ENCODE results near the gene MTCL1. TPM values are rescaled to one million over a fixed set of nuclear protein-coding genes. Genes with fewer than 3 reads are reported as not detected.

Gene MTCL1
- total and polyA plus RNA-seq, 2 of the 8 experiments (the other 6 are each of a cell fraction or from before 2014, with no cell fraction given), result 16.6 to 60.8 TPM

DNA sequence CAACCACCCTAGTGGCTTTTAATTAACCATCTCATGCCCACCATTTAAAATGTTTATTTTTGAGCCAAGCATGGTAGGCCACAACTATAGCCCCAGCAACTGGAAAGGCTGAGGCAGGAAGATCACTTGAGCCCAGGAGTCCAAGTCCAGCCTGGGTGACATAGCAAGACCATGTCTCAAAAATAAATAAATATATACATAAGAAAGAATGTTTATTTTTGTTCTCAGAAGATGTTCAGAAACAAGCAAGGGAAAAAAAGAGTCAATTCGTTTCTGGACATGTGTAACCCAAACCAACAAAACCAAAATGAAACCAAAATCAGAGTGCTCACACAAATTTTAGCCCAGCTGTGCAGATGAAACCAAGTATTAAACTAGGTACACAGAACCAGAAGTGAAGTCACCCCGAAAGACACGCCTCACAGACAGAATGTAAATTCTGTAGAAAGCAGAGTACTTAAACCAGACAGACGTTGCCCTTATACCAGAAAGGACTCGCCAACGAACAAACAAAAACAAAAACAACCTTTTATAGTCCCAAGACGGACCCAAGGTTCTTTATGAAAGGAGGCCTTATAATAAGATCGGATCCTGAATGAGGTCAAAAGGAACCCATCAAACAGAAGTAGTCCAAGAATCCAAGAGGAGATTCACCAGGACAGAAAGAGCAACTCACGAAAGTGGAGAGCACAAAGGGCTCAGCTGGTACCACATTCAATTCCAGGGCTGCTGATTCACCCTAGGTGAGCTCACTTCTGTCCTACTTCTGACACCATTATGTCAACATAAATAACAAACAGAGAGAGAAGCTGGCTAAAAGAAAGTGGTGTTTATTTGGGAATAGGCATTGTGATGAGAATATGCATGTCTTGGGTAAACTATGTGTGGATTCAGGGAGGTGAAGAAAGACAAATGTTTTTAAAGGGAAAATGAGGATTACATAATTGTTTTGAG is 31.8 kb upstream of the MTCL1 start:
- Histone ChIP-seq H4K91ac (replicated peaks; ENCODE audit: insufficient read length, low read length) (no peak overlapping the region), H3K14ac (ENCODE audit: insufficient read length) (no peak overlapping the region), H3K79me1 (ENCODE audit: low read depth, low read length) (no peaks in the 10 kb centered on the region), H3K4ac (replicated peaks; ENCODE audit: insufficient read length, low read depth, low read length) (no peak overlapping the region), H4K5ac (ENCODE audit: insufficient read length, low read depth, low read length) (no peak overlapping the region), H3K4me2 (ENCODE audit: insufficient read depth in 1 of 2, low read depth in 2 of 2, low read length in 2 of 2) (no peak overlapping the region), H4K8ac (ENCODE audit: extremely low read depth, insufficient read depth, low read length) (no peak overlapping the region), H3K9ac (replicated peaks in 1 of 4; ENCODE audit: extremely low read depth in 1 of 4, low read depth in 3 of 4, low read length in 3 of 4) (no peak overlapping the region), H2AK5ac (ENCODE audit: low read depth, low read length) (no peak overlapping the region), H3K27me3 (replicated peaks in 1 of 4; ENCODE audit: control insufficient read depth in 3 of 4, extremely low read depth in 1 of 4, insufficient read depth in 3 of 4, low read length in 3 of 4) (no peaks in the 10 kb centered on the region), H2AFZ (ENCODE audit: low read length) (no peak overlapping the region), H3K9me3 (ENCODE audit: insufficient read depth in 2 of 2, low read depth in 1 of 2, low read length in 1 of 2) (no peaks in the 10 kb centered on the region), H2BK20ac (ENCODE audit: low read length) (peak overlapping the region; percentile 83; the same call in 1 of the 2 replicates), H2BK15ac (ENCODE audit: low read length) (no peak overlapping the region), H3K4me1 (replicated peaks in 1 of 4; ENCODE audit: control insufficient read depth in 3 of 4, insufficient read depth in 4 of 4, low read length in 3 of 4) (no peaks in the 10 kb centered on the region; a peak in 1 of 7 replicates), H3K4me3 (ENCODE audit: extremely low read depth in 1 of 4, insufficient read depth in 2 of 4, low read depth in 3 of 4, low read length in 4 of 4) (no peak overlapping the region), H2BK120ac (replicated peaks; ENCODE audit: low read depth, low read length) (no peak overlapping the region), H4K20me1 (replicated peaks in 1 of 2; ENCODE audit: control insufficient read depth in 1 of 2, insufficient read depth in 2 of 2, low read length in 2 of 2) (no peaks in the 10 kb centered on the region), H3K56ac (replicated peaks; ENCODE audit: insufficient read length, low read depth, low read length) (no peak overlapping the region), H3K23ac (ENCODE audit: insufficient read length) (no peak overlapping the region), H3K36me3 (ENCODE audit: control insufficient read depth in 2 of 4, insufficient read depth in 4 of 4, low read length in 3 of 4) (no peaks in the 10 kb centered on the region), H3K18ac (ENCODE audit: extremely low read depth, low read length) (no peak overlapping the region; the same call in 1 of the 2 replicates), H3K27ac (ENCODE audit: low read depth, low read length) (no peak overlapping the region), H3K23me2 (ENCODE audit: low read depth, low read length) (no peaks in the 10 kb centered on the region), H2BK5ac (ENCODE audit: low read depth, low read length) (no peak overlapping the region), H3K79me2 (ENCODE audit: control insufficient read depth in 1 of 2, insufficient read depth in 2 of 2, low read length in 2 of 2) (no peaks in the 10 kb centered on the region), H2BK12ac (ENCODE audit: low read depth, low read length) (no peak overlapping the region)
- 89% methylated on average over 9 of the region's 9 CpGs; no CpG with 5 or more reads in 1 of the 2 experiments for WGBS, 2 experiments (ENCODE audit: extremely low coverage in 1 of 2, insufficient coverage in 1 of 2, insufficient read length in 1 of 2, insufficient replicate concordance in 2 of 2, low coverage in 1 of 2, low lambda C conversion rate in 2 of 2, missing lambda C conversion rate in 1 of 2)
- no peak for DNase-seq (ENCODE audit: low read depth in 1 of 2, low spot score in 2 of 2)
- ChIA-PET CTCF (ENCODE audit: partially characterized antibody) (interaction anchor here (1.2 to 1.9 kb wide), 2 partner anchors 14 to 18 kb away, joined by 3 to 4 read pairs; no protein-coding TSS in a partner anchor), POLR2A (ENCODE audit: partially characterized antibody) (no interaction called here)
- no peak for FAIRE-seq
- TF ChIP-seq CHD1 (IDR thresholded peaks at IDR 0.05; ENCODE audit: low read depth, low read length) (no peak), JUN (IDR thresholded peaks at IDR 0.05; ENCODE audit: low read depth, low read length) (no peak), KDM5A (IDR thresholded peaks at IDR 0.05; ENCODE audit: low read length) (no peak), RNF2 (IDR thresholded peaks at IDR 0.05; ENCODE audit: borderline replicate concordance, low read depth, low read length, missing control alignments, poor library complexity, severe bottlenecking) (no peak), ATF2 (IDR thresholded peaks at IDR 0.05; ENCODE audit: low read length) (no peak), NRF1 (IDR thresholded peaks at IDR 0.05; ENCODE audit: low read depth, low read length) (no peak), EZH2 (IDR thresholded peaks at IDR 0.05; ENCODE audit: low read depth, low read length, severe bottlenecking) (no peak), SP2 (IDR thresholded peaks at IDR 0.05; ENCODE audit: low read length) (no peak), TEAD4 (IDR thresholded peaks at IDR 0.05; ENCODE audit: low read depth, low read length) (no peak), TCF12 (IDR thresholded peaks at IDR 0.05; ENCODE audit: low read depth, low read length) (no peak)
